IMR-90 (cell line): Measurements from ENCODE around the gene SHROOM1. TPM values are rescaled to one million over a fixed set of nuclear protein-coding genes. Genes with fewer than 3 reads are reported as not detected.

ENCODE experiments used
- ATAC-seq: fragments of 200-7000 bp; cut with Tn5 transposase; 2 replicates; pipeline ENCODE4 v1.9.1; 2020; ENCODE audit warnings: low read depth, mild to moderate bottlenecking, moderate library complexity
- BruUV-seq: library from RNA; stranded (reverse); fragments of 400-500 nt; replicated peaks from 2 replicates; lab custom pipeline; 2021; lab: Mats Ljungman, UMichigan
- CTCF ChIA-PET: fragments of 300-600 bp; formaldehyde crosslinking; extraction: SDS; loops from one replicate; lab custom pipeline; 2021; ENCODE audit warnings: antibody characterized with exemption; lab: Yijun Ruan, JAX
- POLR2A ChIA-PET: fragments of 300-600 bp; sonication (Branson Sonifier 250); formaldehyde crosslinking; loops from one replicate; lab custom pipeline; 2022; ENCODE audit warnings: antibody characterized with exemption; ENCODE audit not compliant: unreplicated experiment; lab: Charles Lee
- DNase-seq: peaks from one replicate; pipeline ENCODE4 v3.0.0; 2013
- H2AFZ ChIP-seq: replicated peaks from 2 replicates; pipeline ENCODE3; 2013; ENCODE audit warnings: low read length, mild to moderate bottlenecking; ENCODE audit not compliant: poor library complexity
- H2AK5ac ChIP-seq: 2 replicates; pipeline ENCODE4 v1.6.1; 2013; ENCODE audit warnings: low read depth, low read length, inconsistent platforms
- H2AK9ac ChIP-seq: replicated peaks from 2 replicates; pipeline ENCODE3; 2013; ENCODE audit warnings: mild to moderate bottlenecking, low read depth, low read length, moderate library complexity; ENCODE audit not compliant: poor library complexity
- H2BK120ac ChIP-seq: 2 replicates; pipeline ENCODE4 v1.6.1; 2013; ENCODE audit warnings: low read depth, low read length, inconsistent platforms
- H2BK15ac ChIP-seq: 3 replicates; pipeline ENCODE4 v1.6.1; 2013; ENCODE audit warnings: low read depth, low read length, inconsistent platforms
- H2BK20ac ChIP-seq: 2 replicates; pipeline ENCODE4 v1.6.1; 2013; ENCODE audit warnings: low read depth, mild to moderate bottlenecking, inconsistent platforms, low read length, moderate library complexity
- H2BK5ac ChIP-seq: 2 replicates; pipeline ENCODE4 v1.6.1; 2013; ENCODE audit warnings: mild to moderate bottlenecking, low read depth, low read length, inconsistent platforms; ENCODE audit not compliant: poor library complexity, severe bottlenecking
- H3K14ac ChIP-seq: replicated peaks from 2 replicates; pipeline ENCODE4 v1.6.1; 2013; ENCODE audit warnings: low read depth, low read length, inconsistent platforms
- H3K18ac ChIP-seq: 2 replicates; pipeline ENCODE4 v1.6.1; 2013; ENCODE audit warnings: low read depth, low read length, control low read depth
- H3K23ac ChIP-seq: 2 replicates; pipeline ENCODE4 v1.6.1; 2013; ENCODE audit warnings: low read depth, low read length, inconsistent platforms
- H3K27ac ChIP-seq: 2 replicates; pipeline ENCODE4 v1.5.1; 2013; ENCODE audit warnings: mild to moderate bottlenecking, control low read depth, low read length; ENCODE audit not compliant: insufficient read depth
- H3K27me3 ChIP-seq: 2 replicates; pipeline ENCODE4 v1.6.1; 2013; ENCODE audit warnings: low read length; ENCODE audit not compliant: control insufficient read depth, insufficient read depth
- H3K36me3 ChIP-seq: 2 replicates; pipeline ENCODE4 v1.6.1; 2013; ENCODE audit warnings: low read length, mixed read lengths; ENCODE audit not compliant: control insufficient read depth, insufficient read depth
- H3K4ac ChIP-seq: 2 replicates; pipeline ENCODE4 v1.6.1; 2013; ENCODE audit warnings: low read depth, low read length, inconsistent platforms
- H3K4me1 ChIP-seq: 2 replicates; pipeline ENCODE4 v1.6.1; 2013; ENCODE audit warnings: low read length, mixed read lengths; ENCODE audit not compliant: control insufficient read depth, insufficient read depth
- H3K4me2 ChIP-seq: 2 replicates; pipeline ENCODE4 v1.6.1; 2013; ENCODE audit warnings: low read depth, mild to moderate bottlenecking, control low read depth, low read length, moderate library complexity
- H3K4me3 ChIP-seq: 2 replicates; pipeline ENCODE4 v1.5.1; 2013; ENCODE audit warnings: low read depth, mild to moderate bottlenecking, control low read depth, low read length, moderate library complexity; ENCODE audit not compliant: insufficient read depth
- H3K56ac ChIP-seq: 2 replicates; pipeline ENCODE4 v1.6.1; 2013; ENCODE audit warnings: low read length, inconsistent platforms; ENCODE audit not compliant: insufficient read depth; ENCODE audit errors: extremely low read depth
- H3K79me1 ChIP-seq, 2 experiments: 2 replicates each; pipeline ENCODE4 v1.6.1; 2013; ENCODE audit warnings: low read length in 2 of 2, inconsistent platforms in 1 of 2, low read depth in 1 of 2
- H3K9ac ChIP-seq: 2 replicates; pipeline ENCODE4 v1.6.1; 2013; ENCODE audit warnings: low read depth, low read length, control low read depth
- H3K9me1 ChIP-seq: 2 replicates; pipeline ENCODE4 v1.6.1; 2013; ENCODE audit warnings: low read length, inconsistent platforms; ENCODE audit not compliant: insufficient read depth
- H3K9me3 ChIP-seq: 2 replicates; pipeline ENCODE4 v1.6.1; 2013; ENCODE audit warnings: low read length; ENCODE audit not compliant: control insufficient read depth, insufficient read depth
- H4K20me1 ChIP-seq: 2 replicates; pipeline ENCODE4 v1.6.1; 2013; ENCODE audit warnings: low read length, inconsistent platforms; ENCODE audit not compliant: insufficient read depth
- H4K5ac ChIP-seq: 2 replicates; pipeline ENCODE4 v1.6.1; 2013; ENCODE audit warnings: mild to moderate bottlenecking, low read depth, low read length, control low read depth
- H4K8ac ChIP-seq, 2 experiments: 2 replicates each; pipeline ENCODE4 v1.6.1; 2013; ENCODE audit warnings: low read depth in 2 of 2, low read length in 2 of 2, control low read depth in 1 of 2, inconsistent platforms in 1 of 2
- H4K91ac ChIP-seq: 2 replicates; pipeline ENCODE4 v1.6.1; 2013; ENCODE audit warnings: low read depth, low read length, inconsistent platforms; ENCODE audit not compliant: insufficient read depth
- CEBPB ChIP-seq: IDR thresholded peaks from 2 replicates; pipeline ENCODE4 v1.6.1; 2012; ENCODE audit warnings: low read depth, low read length, improper control_type of control experiment
- FOS ChIP-seq: fragments of 150-350 bp; IDR thresholded peaks from 2 replicates; pipeline ENCODE4 v1.6.1; 2016; ENCODE audit warnings: low read depth, low read length
- MXI1 ChIP-seq: IDR thresholded peaks from 2 replicates; pipeline ENCODE4 v1.6.1; 2012; ENCODE audit warnings: low read depth, mild to moderate bottlenecking, low read length, moderate library complexity, borderline replicate concordance
- NFE2L2 ChIP-seq: fragments of 150-350 bp; IDR thresholded peaks from 2 replicates; pipeline ENCODE4 v1.6.1; 2016; ENCODE audit warnings: low read depth, mild to moderate bottlenecking, low read length
- SMC3 ChIP-seq: fragments of 150-350 bp; IDR thresholded peaks from 2 replicates; pipeline ENCODE4 v1.6.1; 2016; ENCODE audit warnings: low read depth, mild to moderate bottlenecking, antibody characterized with exemption, low read length, moderate library complexity
- WGBS, 2 experiments: methylation state at CpG; one replicate each; pipeline versions ENCODE4 v1.1.5 to v1.1.7; 2013; ENCODE audit warnings: missing lambda C conversion rate in 2 of 2; ENCODE audit not compliant: insufficient read length in 1 of 2; ENCODE audit errors: extremely low coverage in 2 of 2; 5-methylcytosine and 5-hydroxymethylcytosine counted together
- dilution Hi-C: fragments of 300-500 bp; cut with HindIII; formaldehyde crosslinking; loops from one replicate; pipeline ENCODE4 v1.14.3; 2018; ENCODE audit warnings: low sequenced_read_pairs; ENCODE audit not compliant: unreplicated experiment
- in situ Hi-C: fragments of 300-500 bp; cut with MboI; formaldehyde crosslinking; loops from 3 replicates; pipeline ENCODE4 v1.14.3; 2019; ENCODE audit warnings: low sequenced_read_pairs, inconsistent platforms, mixed read lengths
- intact Hi-C: fragments of 100-400 bp; cut with micrococcal nuclease; formaldehyde crosslinking; loops from 2 replicates; pipeline ENCODE4 v1.10.0; 2022
- polyA plus RNA-seq, 3 experiments: library from polyadenylated mRNA; depleted of rRNA; stranded (reverse); fragments of >200 nt; gene quantifications; 2 replicates each; pipeline ENCODE4 v1.2.3, GENCODE V29; 2012; ENCODE audit warnings: low replicate concordance in 1 of 3
- total RNA-seq: library from RNA; depleted of rRNA; stranded (reverse); fragments of >200 nt; gene quantifications from 2 replicates; pipeline ENCODE4 v1.2.3, GENCODE V29; 2012

SHROOM1 gene
- total and polyA plus RNA-seq, 2 of the 4 experiments (the other 2 are of a cell fraction): 1.4 to 6.3 TPM

GRCh38 chr5:132787076-132787475, 43.4 kb downstream of the SHROOM1 start:
- TF ChIP-seq SMC3 (no peak), CEBPB (no peak), NFE2L2 (no peak), MXI1 (no peak), FOS (no peak)
- Histone ChIP-seq H3K79me1 (no peaks in the 10 kb centered on the region), H2AFZ (no peak overlapping the region), H3K18ac (peak overlapping the region; percentile 18; the same call in 1 of the 2 replicates), H4K8ac (no peak overlapping the region), H3K4ac (peak overlapping the region; percentile 58; the same call in 1 of the 2 replicates), H4K20me1 (no peaks in the 10 kb centered on the region), H3K4me2 (0 out of 2 replicates have a peak overlapping the region, but pooled peaks have one; percentile 16), H3K23ac (no peak overlapping the region), H2AK5ac (peak overlapping the region; percentile 27; the same call in 1 of the 2 replicates), H3K9me3 (no peaks in the 10 kb centered on the region), H2BK20ac (no peak overlapping the region), H3K9me1 (no peaks in the 10 kb centered on the region; the same call in 1 of the 2 replicates), H2BK5ac (no peak overlapping the region), H2BK120ac (0 out of 2 replicates have a peak overlapping the region, but pooled peaks have one; percentile 3), H3K27ac (no peak overlapping the region), H3K14ac (peak overlapping the region; percentile 8), H3K9ac (no peak overlapping the region), H3K4me3 (no peak overlapping the region), H3K56ac (no peak overlapping the region), H4K5ac (no peak overlapping the region; the same call in 1 of the 2 replicates), H2AK9ac (no peak overlapping the region), H3K36me3 (no peaks in the 10 kb centered on the region), H2BK15ac (peak overlapping the region; percentile 4; the same call in 1 of the 3 replicates), H3K27me3 (peaks cover 3% of the 10 kb centered on the region; the same call in 1 of the 2 replicates), H4K91ac (no peak overlapping the region), H3K4me1 (peaks cover 10% of the 10 kb centered on the region)
- peak; percentile 66 for DNase-seq
- in situ Hi-C loops: no loop called here
- ChIA-PET CTCF (no interaction called here), POLR2A (no interaction called here)
- dilution Hi-C loops: no loop called here
- ATAC-seq: peak; percentile 66
- intact Hi-C loops: no loop called here
- WGBS, 2 experiments: no CpG with 5 or more reads among the region's 1 CpG
- no TSS peak for BruUV-seq
